ENCODE data around the gene RNPEPL1. TPM values are rescaled to one million over a fixed set of nuclear protein-coding genes. Genes with fewer than 3 reads are reported as not detected.
"Not testable (repeated sequence)": the region's sequence is repeated elsewhere in the genome, so short reads cannot be mapped to it uniquely, and the experiment has no call there.

The RNPEPL1 gene
- total RNA-seq, 3 donors from 2014 or later, result 40.9 to 46.0 (median 42.9) TPM

- Mint-ChIP-seq H3K4me3 (peak overlapping the region; percentile 56), H3K9me3 (no peaks in the 10 kb centered on the region), H3K36me3 (ENCODE audit: insufficient read depth) (peaks cover 24% of the 10 kb centered on the region), H3K27me3 (ENCODE audit: low read depth) (no peaks in the 10 kb centered on the region), H3K4me1 (ENCODE audit: low read depth) (peaks cover 43% of the 10 kb centered on the region)
- ATAC-seq, result no peak
- peak; percentile 68 for DNase-seq
Observed at GRCh38 chr2:240556553-240557100, 11.7 kb upstream of the RNPEPL1 start.

GRCh38 chr2:240557101-240557751, 11.1 kb upstream of the RNPEPL1 start:
- peaks cover 18% of the 10 kb centered on the region for H3K36me3 Mint-ChIP-seq (ENCODE audit: insufficient read depth)
- H3K4me1 Mint-ChIP-seq (ENCODE audit: low read depth), result peaks cover 49% of the 10 kb centered on the region
- no peaks in the 10 kb centered on the region for H3K27me3 Mint-ChIP-seq (ENCODE audit: low read depth)
- H3K9me3 Mint-ChIP-seq, result no peaks in the 10 kb centered on the region
- ATAC-seq, result no peak
- peak; percentile 5 for DNase-seq
- H3K4me3 Mint-ChIP-seq, result peak overlapping the region; percentile 56

- peaks cover 18% of the 10 kb centered on the region for H3K36me3 Mint-ChIP-seq (ENCODE audit: insufficient read depth)
- H3K9me3 Mint-ChIP-seq, result no peaks in the 10 kb centered on the region
- ATAC-seq (peak; percentile 9), DNase-seq (peak; percentile 67)
- H3K4me1 Mint-ChIP-seq (ENCODE audit: low read depth), result peaks cover 55% of the 10 kb centered on the region
- H3K4me3 Mint-ChIP-seq, result peak within 1 kb of the TSS; percentile 87
- H3K27me3 Mint-ChIP-seq (ENCODE audit: low read depth), result no peaks in the 10 kb centered on the region
Observed at GRCh38 chr2:240557808-240558207, 10.5 kb upstream of the RNPEPL1 start, which contains the start of gene ANKMY1. TSS of gene ANKMY1 (minus strand) at chr2:240557988. CDS start at chr2:240557335, 653 bp downstream.

- Mint-ChIP-seq H3K27me3 (ENCODE audit: low read depth) (no peaks in the 10 kb centered on the region), H3K9me3 (no peaks in the 10 kb centered on the region), H3K36me3 (ENCODE audit: insufficient read depth) (peaks cover 18% of the 10 kb centered on the region), H3K4me3 (peak overlapping the region; percentile 87), H3K4me1 (ENCODE audit: low read depth) (peaks cover 60% of the 10 kb centered on the region)
- ATAC-seq, result no peak
- no peak for DNase-seq
Observed at GRCh38 chr2:240558236-240558761, 10.0 kb upstream of the RNPEPL1 start.

- no peak for DNase-seq
Observed at GRCh38 chr2:240559286-240559685, 9.0 kb upstream of the RNPEPL1 start.

GRCh38 chr2:240560084-240560479, 8.2 kb upstream of the RNPEPL1 start, which contains the start of gene DUSP28:
TSS of gene DUSP28 (plus strand) at chr2:240560357. CDS start at chr2:240560685, 328 bp downstream.
- H3K9me3 Mint-ChIP-seq, result no peaks in the 10 kb centered on the region
- peaks cover 78% of the 10 kb centered on the region for H3K4me1 Mint-ChIP-seq (ENCODE audit: low read depth)
- peak; percentile 68 to 70 for ATAC-seq
- H3K4me3 Mint-ChIP-seq, result peak within 1 kb of the TSS; percentile 87
- H3K36me3 Mint-ChIP-seq (ENCODE audit: insufficient read depth), result peaks cover 24% of the 10 kb centered on the region
- H3K27me3 Mint-ChIP-seq (ENCODE audit: low read depth), result no peaks in the 10 kb centered on the region
- DNase-seq, result peak; percentile 87

More at GRCh38 chr2:240559286-240559685, 9.0 kb upstream of the RNPEPL1 start:
- H3K4me1 Mint-ChIP-seq (ENCODE audit: low read depth), result peaks cover 70% of the 10 kb centered on the region
- H3K27me3 Mint-ChIP-seq (ENCODE audit: low read depth), result no peaks in the 10 kb centered on the region
- H3K9me3 Mint-ChIP-seq, result no peaks in the 10 kb centered on the region
- no peak for ATAC-seq
- peak overlapping the region; percentile 87 for H3K4me3 Mint-ChIP-seq
- H3K36me3 Mint-ChIP-seq (ENCODE audit: insufficient read depth), result peaks cover 21% of the 10 kb centered on the region

- peak; percentile 64 to 72 for ATAC-seq
- Mint-ChIP-seq H3K4me1 (ENCODE audit: low read depth) (peaks cover 80% of the 10 kb centered on the region), H3K27me3 (ENCODE audit: low read depth) (no peaks in the 10 kb centered on the region), H3K4me3 (peak overlapping the region; percentile 87), H3K9me3 (no peaks in the 10 kb centered on the region), H3K36me3 (ENCODE audit: insufficient read depth) (peaks cover 24% of the 10 kb centered on the region)
- DNase-seq, result peak; percentile 100
Observed at GRCh38 chr2:240560480-240561324, 7.6 kb upstream of the RNPEPL1 start.

GRCh38 chr2:240561325-240561971, 6.8 kb upstream of the RNPEPL1 start:
- peaks cover 82% of the 10 kb centered on the region for H3K4me1 Mint-ChIP-seq (ENCODE audit: low read depth)
- H3K27me3 Mint-ChIP-seq (ENCODE audit: low read depth), result no peaks in the 10 kb centered on the region
- H3K9me3 Mint-ChIP-seq, result no peaks in the 10 kb centered on the region
- H3K4me3 Mint-ChIP-seq, result peak overlapping the region; percentile 87
- H3K36me3 Mint-ChIP-seq (ENCODE audit: insufficient read depth), result peaks cover 21% of the 10 kb centered on the region
- DNase-seq (peak; percentile 9), ATAC-seq (no peak)

- Mint-ChIP-seq H3K4me1 (ENCODE audit: low read depth) (peaks cover 80% of the 10 kb centered on the region), H3K36me3 (ENCODE audit: insufficient read depth) (peaks cover 18% of the 10 kb centered on the region)
- not testable (repeated sequence) for H3K4me3 Mint-ChIP-seq; H3K27me3 Mint-ChIP-seq (ENCODE audit: low read depth); ATAC-seq; DNase-seq; H3K9me3 Mint-ChIP-seq
Observed at GRCh38 chr2:240563231-240563630, 5.1 kb upstream of the RNPEPL1 start.

- Mint-ChIP-seq H3K27me3 (ENCODE audit: low read depth) (no peaks in the 10 kb centered on the region), H3K4me1 (ENCODE audit: low read depth) (peaks cover 72% of the 10 kb centered on the region), H3K9me3 (no peaks in the 10 kb centered on the region), H3K4me3 (peak overlapping the region; percentile 25), H3K36me3 (ENCODE audit: insufficient read depth) (peaks cover 15% of the 10 kb centered on the region)
- no peak for ATAC-seq
- no peak for DNase-seq
Observed at GRCh38 chr2:240563951-240564560, 4.2 kb upstream of the RNPEPL1 start.

- ATAC-seq, result no peak
- peak; percentile 25 for DNase-seq
- no peaks in the 10 kb centered on the region for H3K9me3 Mint-ChIP-seq
- H3K36me3 Mint-ChIP-seq (ENCODE audit: insufficient read depth), result peaks cover 9% of the 10 kb centered on the region
- H3K4me3 Mint-ChIP-seq, result peak overlapping the region; percentile 87
- H3K27me3 Mint-ChIP-seq (ENCODE audit: low read depth), result no peaks in the 10 kb centered on the region
- H3K4me1 Mint-ChIP-seq (ENCODE audit: low read depth), result peaks cover 72% of the 10 kb centered on the region
Observed at GRCh38 chr2:240564561-240565332, 3.5 kb upstream of the RNPEPL1 start.

- H3K27me3 Mint-ChIP-seq (ENCODE audit: low read depth), result no peaks in the 10 kb centered on the region
- peak; percentile 44 to 46 for ATAC-seq
- DNase-seq, result peak; percentile 86
- H3K9me3 Mint-ChIP-seq, result no peaks in the 10 kb centered on the region
- peaks cover 77% of the 10 kb centered on the region for H3K4me1 Mint-ChIP-seq (ENCODE audit: low read depth)
- H3K4me3 Mint-ChIP-seq, result peak overlapping the region; percentile 87
- peaks cover 9% of the 10 kb centered on the region for H3K36me3 Mint-ChIP-seq (ENCODE audit: insufficient read depth)
Observed at GRCh38 chr2:240565333-240566202, 2.7 kb upstream of the RNPEPL1 start.

All from activated T-cell treated with anti-CD3 and anti-CD28 coated beads, Interleukin-2, amount 50 U/mL, for 4 hours (primary cell).